ENCODE data around the gene AAR2. TPM values are rescaled to one million over a fixed set of nuclear protein-coding genes. Genes with fewer than 3 reads are reported as not detected.

AAR2 gene
- total RNA-seq, 1 donor from 2014 or later = 25.9 TPM

GRCh38 chr20:36272547-36273220 is 36.4 kb downstream of the AAR2 start:
- intact Hi-C loops (cut with micrococcal nuclease) = loop anchor here (1.0 kb wide), 1 partner anchor 167 kb away; no protein-coding TSS in a partner anchor
- peaks cover 11% of the 10 kb centered on the region for H3K27me3 Mint-ChIP-seq
- H3K9me3 Mint-ChIP-seq = no peaks in the 10 kb centered on the region
- ChIA-PET CTCF (interaction anchor here (1.4 to 2.9 kb wide), 3 partner anchors 166 to 647 kb away, joined by 4 to 11 read pairs (median 5); no protein-coding TSS in a partner anchor), POLR2A (no interaction called here)
- H3K36me3 Mint-ChIP-seq (ENCODE audit: low read depth) = no peaks in the 10 kb centered on the region
- H3K4me1 Mint-ChIP-seq = no peaks in the 10 kb centered on the region
- no peak for TF ChIP-seq CTCF (IDR thresholded peaks at IDR 0.05)
- no peak overlapping the region for H3K4me3 Mint-ChIP-seq
- DNase-seq (no peak), ATAC-seq (ENCODE audit: low read depth) (no peak)
- H3K27ac Mint-ChIP-seq = no peak overlapping the region

GRCh38 chr20:36273414-36274180 is 37.3 kb downstream of the AAR2 start:
- ATAC-seq (ENCODE audit: low read depth) (no peak), DNase-seq (no peak)
- ChIA-PET POLR2A (interaction anchor here (1.1 kb wide), 1 partner anchor 166 kb away, joined by 3 read pairs; no protein-coding TSS in a partner anchor), CTCF (interaction anchor here (1.2 to 2.9 kb wide), 4 partner anchors 165 to 646 kb away, joined by 3 to 11 read pairs (median 4); no protein-coding TSS in a partner anchor)
- no peak overlapping the region for H3K4me3 Mint-ChIP-seq
- no peaks in the 10 kb centered on the region for H3K36me3 Mint-ChIP-seq (ENCODE audit: low read depth)
- H3K27me3 Mint-ChIP-seq = peaks cover 18% of the 10 kb centered on the region
- H3K9me3 Mint-ChIP-seq = no peaks in the 10 kb centered on the region
- no peak for TF ChIP-seq CTCF (IDR thresholded peaks at IDR 0.05)
- intact Hi-C loops (cut with micrococcal nuclease) = loop anchor here (1.0 kb wide), 1 partner anchor 166 kb away; no protein-coding TSS in a partner anchor
- no peaks in the 10 kb centered on the region for H3K4me1 Mint-ChIP-seq
- H3K27ac Mint-ChIP-seq = no peak overlapping the region

DNA sequence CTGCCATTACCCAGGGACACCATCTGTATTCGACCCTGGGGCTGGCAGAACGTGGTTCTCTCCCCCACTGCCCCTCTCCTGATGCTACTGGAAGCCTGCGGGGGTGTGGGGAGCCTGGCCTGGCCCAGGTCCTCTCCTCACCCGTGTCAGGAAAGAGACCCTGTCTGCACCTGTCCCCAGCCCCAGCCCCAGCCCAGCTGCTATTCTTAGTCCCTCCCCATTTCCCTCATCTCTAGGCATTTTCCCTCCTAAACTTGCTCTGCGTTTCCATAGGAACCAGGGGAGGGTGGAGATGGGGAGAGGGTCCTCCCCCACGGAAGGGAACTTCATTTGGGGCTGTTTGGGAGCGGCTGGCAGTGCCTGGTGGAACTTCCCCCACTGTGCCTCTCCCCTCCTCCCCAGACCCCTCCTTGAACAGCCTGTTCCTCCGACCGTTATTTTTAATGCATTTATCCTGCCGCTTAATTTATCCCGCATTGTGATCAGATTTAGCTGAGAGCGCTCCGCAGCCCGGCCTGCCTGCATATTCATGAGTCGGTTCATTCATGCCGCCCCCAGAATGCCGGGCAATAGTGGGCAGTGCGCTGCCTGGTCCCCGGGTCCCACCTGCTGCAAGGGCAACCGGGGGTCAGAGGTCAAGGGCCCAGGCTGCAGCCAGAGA is 38.0 kb downstream of the AAR2 start:
- ChIA-PET POLR2A (interaction anchor here (1.1 kb wide), 1 partner anchor 165 kb away, joined by 3 read pairs; no protein-coding TSS in a partner anchor), CTCF (interaction anchor here (1.2 to 2.9 kb wide), 4 partner anchors 165 to 645 kb away, joined by 3 to 11 read pairs (median 4); no protein-coding TSS in a partner anchor)
- Mint-ChIP-seq H3K9me3 (no peaks in the 10 kb centered on the region), H3K27ac (no peak overlapping the region), H3K4me3 (no peak overlapping the region), H3K36me3 (ENCODE audit: low read depth) (no peaks in the 10 kb centered on the region), H3K4me1 (no peaks in the 10 kb centered on the region), H3K27me3 (peaks cover 18% of the 10 kb centered on the region)
- TF ChIP-seq CTCF (IDR thresholded peaks at IDR 0.05) = no peak
- intact Hi-C loops (cut with micrococcal nuclease) = no loop called here
- DNase-seq (no peak), ATAC-seq (ENCODE audit: low read depth) (no peak)

DNA sequence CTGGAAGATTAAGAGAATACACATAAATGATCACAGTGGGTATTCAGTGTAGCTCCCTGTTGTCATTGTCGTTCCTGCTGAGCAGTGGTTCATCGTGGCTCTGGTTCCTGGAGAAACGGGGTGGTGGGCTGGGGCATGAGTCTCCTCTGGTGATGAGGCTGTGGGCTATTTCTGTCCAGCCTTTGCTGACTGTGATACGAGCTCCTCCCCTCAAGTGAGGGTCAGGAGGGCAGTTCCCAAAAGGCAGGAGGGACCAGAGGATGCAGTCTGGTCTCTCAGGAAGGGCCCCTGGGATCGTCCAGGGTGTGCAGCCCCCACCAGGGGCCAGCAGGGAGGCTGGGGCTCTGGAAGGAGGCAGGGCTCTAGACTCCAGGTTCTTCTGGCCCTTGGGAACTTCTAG is 38.7 kb downstream of the AAR2 start:
- Mint-ChIP-seq H3K36me3 (ENCODE audit: low read depth) (no peaks in the 10 kb centered on the region), H3K4me3 (no peak overlapping the region), H3K9me3 (no peaks in the 10 kb centered on the region), H3K27ac (no peak overlapping the region), H3K27me3 (peaks cover 22% of the 10 kb centered on the region), H3K4me1 (no peaks in the 10 kb centered on the region)
- ChIA-PET CTCF (no interaction called here), POLR2A (no interaction called here)
- intact Hi-C loops (cut with micrococcal nuclease) = no loop called here
- ATAC-seq (ENCODE audit: low read depth) = no peak
- no peak for DNase-seq
- TF ChIP-seq CTCF (IDR thresholded peaks at IDR 0.05) = no peak

Data from activated B cell treated with CpG ODN at 0.5 μM for 24 hours (primary cell).